ENCODE results near the gene EPB41.

DNA sequence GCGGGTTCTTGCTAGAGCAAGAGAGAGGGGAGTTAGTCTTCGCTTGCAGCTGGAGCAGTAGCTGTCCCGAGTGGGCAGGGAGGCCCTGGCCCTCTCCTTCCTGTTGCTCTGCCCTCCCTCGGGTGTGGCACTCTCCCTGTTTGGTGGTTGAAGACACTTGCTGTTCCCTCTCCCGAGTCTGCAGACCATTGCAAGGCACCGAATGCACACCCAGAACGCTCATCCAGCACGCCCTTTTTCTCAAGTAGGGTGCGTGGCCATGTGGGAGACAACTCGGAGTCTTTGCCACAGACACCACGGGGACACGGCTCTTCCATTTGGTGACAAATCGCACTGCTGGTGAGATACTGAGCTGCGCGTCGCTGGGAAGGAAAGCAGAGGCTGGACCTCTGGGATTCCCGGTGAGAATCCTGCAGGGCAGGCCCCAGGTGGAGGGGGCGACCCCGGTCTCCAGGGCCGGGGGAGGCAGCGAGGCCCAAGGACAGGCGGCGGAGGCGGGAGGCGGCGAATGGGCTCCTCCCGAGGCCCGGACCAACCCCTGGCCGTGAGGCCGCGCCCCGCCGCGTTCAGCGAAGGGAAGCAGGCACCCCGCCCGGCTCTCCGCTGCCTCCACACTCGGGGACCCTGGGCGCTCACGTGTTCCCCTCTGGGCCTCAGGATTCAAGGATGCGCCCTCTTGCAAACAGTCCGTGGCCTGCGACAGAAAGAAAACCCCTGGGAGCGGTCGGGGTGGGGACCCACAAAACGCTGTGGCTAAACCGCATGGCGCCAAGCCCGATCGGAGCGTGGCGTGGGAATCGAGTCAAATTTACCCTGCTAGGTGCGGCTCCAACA is 219.7 kb downstream of the EPB41 start:
- TF ChIP-seq SMC3 (IDR thresholded peaks at IDR 0.05; ENCODE audit: low read depth, low read length): no peak
- TF ChIP-seq, protein P1, sequence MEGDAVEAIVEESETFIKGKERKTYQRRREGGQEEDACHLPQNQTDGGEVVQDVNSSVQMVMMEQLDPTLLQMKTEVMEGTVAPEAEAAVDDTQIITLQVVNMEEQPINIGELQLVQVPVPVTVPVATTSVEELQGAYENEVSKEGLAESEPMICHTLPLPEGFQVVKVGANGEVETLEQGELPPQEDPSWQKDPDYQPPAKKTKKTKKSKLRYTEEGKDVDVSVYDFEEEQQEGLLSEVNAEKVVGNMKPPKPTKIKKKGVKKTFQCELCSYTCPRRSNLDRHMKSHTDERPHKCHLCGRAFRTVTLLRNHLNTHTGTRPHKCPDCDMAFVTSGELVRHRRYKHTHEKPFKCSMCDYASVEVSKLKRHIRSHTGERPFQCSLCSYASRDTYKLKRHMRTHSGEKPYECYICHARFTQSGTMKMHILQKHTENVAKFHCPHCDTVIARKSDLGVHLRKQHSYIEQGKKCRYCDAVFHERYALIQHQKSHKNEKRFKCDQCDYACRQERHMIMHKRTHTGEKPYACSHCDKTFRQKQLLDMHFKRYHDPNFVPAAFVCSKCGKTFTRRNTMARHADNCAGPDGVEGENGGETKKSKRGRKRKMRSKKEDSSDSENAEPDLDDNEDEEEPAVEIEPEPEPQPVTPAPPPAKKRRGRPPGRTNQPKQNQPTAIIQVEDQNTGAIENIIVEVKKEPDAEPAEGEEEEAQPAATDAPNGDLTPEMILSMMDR (IDR thresholded peaks at IDR 0.05): no peak
- TF ChIP-seq NFIC (IDR thresholded peaks at IDR 0.05; ENCODE audit: borderline replicate concordance): no peak
- TF ChIP-seq MXI1 (IDR thresholded peaks at IDR 0.05; ENCODE audit: low read depth, low read length): no peak
- TF ChIP-seq EZH2phosphoT487 (IDR thresholded peaks at IDR 0.05; ENCODE audit: borderline replicate concordance, low read depth): no peak
- TF ChIP-seq, protein P2, sequence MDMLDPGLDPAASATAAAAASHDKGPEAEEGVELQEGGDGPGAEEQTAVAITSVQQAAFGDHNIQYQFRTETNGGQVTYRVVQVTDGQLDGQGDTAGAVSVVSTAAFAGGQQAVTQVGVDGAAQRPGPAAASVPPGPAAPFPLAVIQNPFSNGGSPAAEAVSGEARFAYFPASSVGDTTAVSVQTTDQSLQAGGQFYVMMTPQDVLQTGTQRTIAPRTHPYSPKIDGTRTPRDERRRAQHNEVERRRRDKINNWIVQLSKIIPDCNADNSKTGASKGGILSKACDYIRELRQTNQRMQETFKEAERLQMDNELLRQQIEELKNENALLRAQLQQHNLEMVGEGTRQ (IDR thresholded peaks at IDR 0.05; ENCODE audit: borderline replicate concordance, low read depth, low read length): no peak
- TF ChIP-seq YY1 (IDR thresholded peaks at IDR 0.05; ENCODE audit: low read depth): no peak
- TF ChIP-seq, protein P3, sequence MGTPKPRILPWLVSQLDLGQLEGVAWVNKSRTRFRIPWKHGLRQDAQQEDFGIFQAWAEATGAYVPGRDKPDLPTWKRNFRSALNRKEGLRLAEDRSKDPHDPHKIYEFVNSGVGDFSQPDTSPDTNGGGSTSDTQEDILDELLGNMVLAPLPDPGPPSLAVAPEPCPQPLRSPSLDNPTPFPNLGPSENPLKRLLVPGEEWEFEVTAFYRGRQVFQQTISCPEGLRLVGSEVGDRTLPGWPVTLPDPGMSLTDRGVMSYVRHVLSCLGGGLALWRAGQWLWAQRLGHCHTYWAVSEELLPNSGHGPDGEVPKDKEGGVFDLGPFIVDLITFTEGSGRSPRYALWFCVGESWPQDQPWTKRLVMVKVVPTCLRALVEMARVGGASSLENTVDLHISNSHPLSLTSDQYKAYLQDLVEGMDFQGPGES (IDR thresholded peaks at IDR 0.05; ENCODE audit: low read depth, low read length): no peak
- TF ChIP-seq EP300 (IDR thresholded peaks at IDR 0.05; ENCODE audit: borderline replicate concordance in 1 of 2, low read depth in 1 of 2, low read length in 1 of 2): no peak
- TF ChIP-seq POLR2AphosphoS5 (IDR thresholded peaks at IDR 0.05; ENCODE audit: low read depth, low read length): no peak
- no peak for TF ChIP-seq ZBTB33 (IDR thresholded peaks at IDR 0.05; ENCODE audit: borderline replicate concordance, low read depth)
- TF ChIP-seq TAF1 (IDR thresholded peaks at IDR 0.05; ENCODE audit: borderline replicate concordance, low read depth, low read length): no peak
- TF ChIP-seq GABPA (IDR thresholded peaks at IDR 0.05; ENCODE audit: low read depth): no peak
- no peak for TF ChIP-seq RAD21 (IDR thresholded peaks at IDR 0.05; ENCODE audit: low read length)

Measured in SK-N-SH (cell line).